Activated CD8-positive, alpha-beta memory T cell treated with anti-CD3 and anti-CD28 coated beads, Interleukin-2, amount 50 U/mL, for 24 hours (primary cell): ENCODE measurements around the gene UPK1A.

Experiments used
- DNase-seq: peaks from one replicate; pipeline ENCODE4 v3.0.0-alpha.2; 2020; ENCODE audit errors: extremely low read depth

UPK1A gene

GRCh38 chr19:35666251-35666913 lies at the start of gene UPK1A:
TSS of gene UPK1A (plus strand) at chr19:35666517. CDS start at chr19:35666813, 296 bp downstream.
- DNase-seq: no peak

DNA sequence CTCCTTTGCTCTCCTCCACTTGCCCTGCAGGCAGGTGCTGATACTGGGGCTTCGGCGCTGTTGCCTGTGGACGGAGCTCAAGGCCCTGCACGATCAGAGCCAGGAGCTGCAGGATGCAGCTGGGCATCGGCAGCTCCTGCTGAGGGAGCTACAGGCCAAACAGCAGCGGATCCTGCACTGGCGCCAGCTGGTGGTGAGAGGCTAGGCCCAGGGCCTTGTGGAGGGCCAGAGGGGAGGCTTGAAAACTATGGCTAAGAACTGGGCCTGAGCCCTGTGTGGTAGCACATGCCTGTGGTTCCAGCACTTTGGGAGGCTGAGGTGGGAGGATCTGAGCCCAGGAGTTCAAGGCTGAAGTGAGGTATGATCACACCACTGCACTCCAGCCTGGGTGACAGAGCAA lies 47.5 kb upstream of the UPK1A start:
- no peak for DNase-seq

- no peak for DNase-seq
These were observed 46.9 kb upstream of the UPK1A start for GRCh38 chr19:35619290-35619923.

DNA sequence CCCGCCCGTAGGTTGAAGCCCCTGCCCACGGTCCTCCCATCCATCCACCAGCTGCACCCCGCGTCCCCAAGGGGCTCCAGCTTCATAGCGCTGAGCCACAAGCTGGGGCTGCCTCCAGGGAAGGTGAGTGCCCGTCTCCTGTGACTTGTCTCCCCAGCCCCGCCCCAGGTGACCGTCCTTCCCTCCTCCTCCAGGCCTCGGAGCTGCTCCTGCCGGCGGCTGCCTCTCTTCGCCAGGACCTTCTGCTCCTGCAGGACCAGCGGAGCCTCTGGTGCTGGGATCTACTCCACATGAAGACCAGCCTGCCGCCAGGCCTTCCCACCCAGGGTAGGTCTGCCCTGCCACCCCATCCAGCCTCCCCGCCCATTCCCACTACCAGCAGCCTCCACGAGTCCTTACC lies 46.3 kb upstream of the UPK1A start:
- no peak for DNase-seq

GRCh38 chr19:35621708-35622107 lies 44.6 kb upstream of the UPK1A start:
- no peak for DNase-seq

GRCh38 chr19:35622750-35623149 lies 43.6 kb upstream of the UPK1A start:
- DNase-seq: no peak

DNA sequence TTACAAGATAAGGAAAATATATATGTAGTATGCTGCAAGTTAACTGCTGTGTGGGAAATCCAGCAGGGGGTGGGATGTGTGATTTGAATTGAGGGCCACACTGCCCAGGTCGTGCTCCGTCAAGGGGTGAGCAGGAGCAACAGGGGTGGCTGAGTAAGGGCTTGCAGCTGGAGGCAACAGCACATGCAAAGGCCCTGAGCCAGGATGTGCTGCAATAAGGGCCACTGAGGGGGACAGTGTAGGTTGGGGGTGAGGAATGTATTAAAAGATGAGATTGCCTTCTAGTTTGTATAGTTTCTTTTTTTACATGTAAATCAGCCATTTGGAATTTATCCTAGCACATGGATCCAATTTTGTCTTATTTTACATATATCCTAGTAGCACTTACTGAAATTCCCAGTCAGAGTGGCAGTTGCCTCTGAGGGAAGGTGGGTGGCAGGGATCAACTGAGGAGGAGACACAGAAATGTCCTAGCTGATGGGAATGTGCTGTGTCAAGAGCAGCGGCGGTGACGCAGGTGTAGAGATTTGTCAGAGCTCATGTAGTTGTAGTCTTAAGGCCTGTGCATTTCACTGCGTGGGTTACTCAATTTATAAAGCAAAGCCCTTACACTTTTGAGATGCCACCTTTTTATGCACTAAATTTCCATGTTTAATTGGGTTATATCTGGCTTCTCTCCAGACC lies 42.8 kb upstream of the UPK1A start:
- no peak for DNase-seq

- DNase-seq: no peak
These were observed 38.1 kb upstream of the UPK1A start for GRCh38 chr19:35628264-35628564.

DNA sequence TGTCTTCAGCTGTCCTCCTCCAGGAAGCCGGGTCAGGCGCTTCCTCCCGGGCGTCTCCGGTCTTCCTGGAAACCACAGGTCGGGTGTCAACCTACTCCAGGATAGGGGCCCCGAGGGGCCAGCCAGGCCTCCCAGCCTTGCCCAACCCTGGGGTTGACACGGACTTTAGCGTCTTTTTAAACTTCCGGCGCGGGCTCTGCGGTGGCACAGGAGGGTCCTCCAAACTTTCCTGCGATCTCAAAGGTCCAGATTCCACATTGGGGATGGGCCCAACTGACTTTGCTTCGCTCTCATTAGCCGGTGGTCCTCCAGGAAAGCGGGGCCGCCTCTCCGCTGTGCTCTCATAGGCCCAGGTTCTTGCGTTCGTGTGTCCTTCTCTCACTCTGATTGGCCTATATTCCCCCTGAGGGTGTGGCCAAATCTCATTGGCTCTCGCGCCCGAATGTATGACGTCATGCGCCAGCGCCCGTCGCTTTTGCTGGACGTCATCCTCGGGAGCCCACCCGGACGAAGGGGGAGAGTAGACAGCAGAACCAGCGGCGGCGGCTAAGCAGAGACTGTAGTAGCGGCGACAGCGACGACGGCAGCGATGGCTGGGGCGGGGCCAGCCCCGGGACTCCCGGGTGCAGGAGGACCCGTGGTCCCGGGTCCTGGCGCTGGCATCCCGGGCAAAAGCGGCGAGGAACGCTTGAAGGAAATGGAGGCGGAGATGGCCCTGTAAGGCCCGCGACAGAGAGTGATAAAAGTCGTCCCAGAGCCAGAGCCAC lies 37.6 kb upstream of the UPK1A start, which contains the start of gene RBM42:
RBM42 (plus strand) TSS at position 472 of the 767 bp plus-strand sequence; CDS start at position 590, 118 bp downstream.
- DNase-seq: peak; percentile 94

DNA sequence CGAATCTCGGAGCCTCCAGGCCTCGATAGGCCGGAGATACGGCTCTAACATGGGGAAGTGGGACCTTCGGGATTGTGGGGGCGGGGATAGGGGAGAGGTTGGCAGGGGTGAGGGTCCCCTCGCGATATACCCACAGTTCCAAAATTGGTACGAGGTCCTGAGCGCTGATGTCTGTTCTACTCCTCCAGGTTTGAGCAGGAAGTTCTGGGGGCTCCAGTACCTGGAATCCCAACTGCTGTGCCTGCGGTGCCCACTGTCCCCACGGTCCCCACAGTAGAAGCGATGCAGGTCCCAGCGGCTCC lies 37.0 kb upstream of the UPK1A start:
- no peak for DNase-seq

DNA sequence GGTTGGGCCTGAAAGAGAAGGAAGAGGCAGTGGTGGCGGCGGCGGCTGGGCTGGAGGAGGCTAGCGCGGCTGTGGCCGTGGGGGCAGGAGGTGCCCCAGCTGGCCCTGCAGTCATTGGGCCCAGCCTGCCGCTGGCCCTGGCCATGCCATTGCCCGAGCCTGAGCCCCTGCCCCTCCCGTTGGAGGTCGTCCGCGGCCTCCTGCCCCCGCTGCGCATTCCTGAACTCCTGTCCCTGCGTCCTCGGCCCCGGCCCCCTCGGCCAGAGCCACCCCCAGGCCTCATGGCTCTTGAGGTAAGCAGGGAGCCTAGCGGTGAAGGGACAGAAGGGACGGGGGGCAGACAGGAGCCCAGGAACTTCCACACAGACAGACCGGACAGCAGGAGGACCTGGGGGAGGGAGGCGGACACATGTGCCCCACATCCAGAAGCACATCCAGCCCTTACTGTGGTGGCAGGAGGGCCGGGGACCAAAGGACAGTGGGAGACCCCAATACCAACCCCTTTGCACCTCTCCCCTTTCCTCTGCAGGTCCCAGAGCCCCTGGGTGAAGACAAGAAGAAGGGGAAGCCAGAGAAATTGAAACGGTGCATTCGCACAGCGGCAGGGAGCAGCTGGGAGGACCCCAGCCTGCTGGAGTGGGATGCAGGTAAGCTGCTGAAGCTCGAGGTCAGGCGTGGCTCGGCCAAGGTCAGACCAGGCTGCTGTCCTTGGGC lies 32.4 kb upstream of the UPK1A start:
- no peak for DNase-seq

DNA sequence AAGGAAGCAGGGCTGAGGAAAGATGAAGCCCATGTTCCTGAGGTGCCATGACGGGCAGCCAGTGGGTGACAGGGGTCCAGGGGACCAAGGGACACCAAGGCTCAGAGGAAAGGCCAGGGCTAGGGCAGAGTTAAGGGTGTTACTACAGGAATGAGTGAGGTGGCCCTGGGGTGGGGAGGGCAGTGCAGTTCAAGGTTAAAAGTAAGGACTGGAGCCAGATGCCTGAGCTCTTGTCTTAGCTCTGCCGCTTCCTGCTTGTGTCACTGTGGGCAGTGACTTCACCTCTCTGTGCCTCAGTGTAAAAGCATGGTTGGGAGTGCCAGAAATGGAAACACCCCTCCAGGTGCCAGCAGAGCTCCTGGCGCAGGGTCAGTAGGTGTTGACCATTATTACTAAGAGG lies 29.7 kb upstream of the UPK1A start:
- DNase-seq: no peak

- DNase-seq: no peak
These were observed 29.2 kb upstream of the UPK1A start for GRCh38 chr19:35637165-35637564.

- no peak for DNase-seq
These were observed 27.0 kb upstream of the UPK1A start for GRCh38 chr19:35639321-35639639.

DNA sequence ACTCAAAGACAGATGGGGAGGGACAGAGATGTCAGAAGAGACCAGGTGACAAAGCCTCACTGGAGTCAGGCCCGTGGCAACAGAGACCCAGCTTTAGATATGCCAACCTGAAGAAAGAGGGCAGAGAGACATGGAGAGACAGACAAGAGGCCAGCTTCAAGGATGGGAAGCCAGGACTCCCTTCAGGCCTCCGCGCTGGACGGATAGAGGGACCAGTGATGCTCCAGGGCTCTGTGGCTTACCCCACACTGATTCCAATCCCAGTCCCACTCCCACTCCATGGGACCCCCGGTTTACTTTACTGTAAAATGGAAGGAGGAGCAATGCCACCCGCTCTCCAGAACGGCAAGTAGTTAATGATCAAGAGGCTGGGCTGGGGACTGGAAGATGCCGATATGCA lies 26.5 kb upstream of the UPK1A start:
- DNase-seq: no peak

DNA sequence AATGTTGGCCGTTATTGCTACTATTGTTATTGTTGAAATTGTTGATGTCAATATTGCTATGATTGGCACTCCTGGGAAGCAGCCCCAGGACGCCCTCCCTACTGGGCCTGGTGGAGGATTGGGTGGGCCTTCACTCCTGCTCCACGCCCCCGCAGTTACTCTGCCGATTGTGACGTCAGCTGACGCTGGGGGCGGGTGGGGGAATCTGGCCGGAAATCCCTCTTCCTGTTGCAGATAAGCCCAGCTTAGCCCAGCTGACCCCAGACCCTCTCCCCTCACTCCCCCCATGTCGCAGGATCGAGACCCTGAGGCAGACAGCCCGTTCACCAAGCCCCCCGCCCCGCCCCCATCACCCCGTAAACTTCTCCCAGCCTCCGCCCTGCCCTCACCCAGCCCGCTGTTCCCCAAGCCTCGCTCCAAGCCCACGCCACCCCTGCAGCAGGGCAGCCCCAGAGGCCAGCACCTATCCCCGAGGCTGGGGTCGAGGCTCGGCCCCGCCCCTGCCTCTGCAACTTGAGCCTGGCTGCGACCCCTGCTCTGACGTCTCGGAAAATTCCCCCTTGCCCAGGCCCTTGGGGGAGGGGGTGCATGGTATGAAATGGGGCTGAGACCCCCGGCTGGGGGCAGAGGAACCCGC lies 24.7 kb upstream of the UPK1A start, which contains the start of gene ETV2:
ETV2 (plus strand) TSS at position 231 of the 637 bp plus-strand sequence. CDS start 716 bp downstream, outside the sequence.
- DNase-seq: no peak

- DNase-seq: no peak
These were observed 24.0 kb upstream of the UPK1A start for GRCh38 chr19:35642312-35642711.

- no peak for DNase-seq
These were observed 23.5 kb upstream of the UPK1A start for GRCh38 chr19:35642798-35643254.

GRCh38 chr19:35643255-35644205 lies 22.8 kb upstream of the UPK1A start:
- DNase-seq: peak; percentile 42
